Cerebellar cortex (tissue), 1 donor: ENCODE data around the gene MYOZ1.
"Not testable (repeated sequence)": the region's sequence is repeated elsewhere in the genome, so short reads cannot be mapped to it uniquely, and the experiment has no call there.

Experiments
- DNase-seq: peaks from one replicate; pipeline ENCODE4 v3.0.0-alpha.2; 2015; ENCODE audit warnings: low spot score

MYOZ1 gene

GRCh38 chr10:73647875-73648651 lies 6.8 kb upstream of the MYOZ1 start:
- DNase-seq, result peak; percentile 21

- DNase-seq, result peak; percentile 49
These were observed 6.1 kb upstream of the MYOZ1 start for GRCh38 chr10:73647211-73647874.

DNA sequence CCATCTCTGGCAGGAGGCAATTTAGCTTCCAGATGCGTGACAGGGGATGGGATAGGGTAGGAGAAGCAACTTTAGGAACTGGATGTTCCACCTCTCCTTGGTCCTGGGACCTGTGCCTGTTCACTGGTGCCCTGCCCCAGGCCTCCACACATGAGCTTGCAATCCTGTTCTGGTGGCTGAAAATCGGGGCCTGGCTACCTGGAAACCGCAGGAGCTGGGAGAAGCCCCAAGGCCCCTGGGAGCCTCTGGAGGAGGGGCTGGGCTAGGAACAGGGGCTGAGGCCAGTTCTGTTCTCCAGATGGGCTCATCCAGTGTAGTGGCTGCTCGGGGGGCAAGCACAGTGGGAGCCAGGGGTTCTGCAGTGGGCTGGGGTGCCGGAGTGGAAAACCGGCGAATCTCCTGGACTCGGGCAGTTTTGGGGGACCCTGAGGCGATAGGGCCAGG lies 5.3 kb upstream of the MYOZ1 start:
- DNase-seq, result no peak

- DNase-seq, result no peak
These were observed 4.0 kb upstream of the MYOZ1 start for GRCh38 chr10:73645251-73645650.

- no peak for DNase-seq
These were observed 3.5 kb upstream of the MYOZ1 start for GRCh38 chr10:73644767-73645166.

GRCh38 chr10:73644015-73644743 lies 2.9 kb upstream of the MYOZ1 start:
- DNase-seq, result peak; percentile 86

GRCh38 chr10:73643362-73643761 lies 2.1 kb upstream of the MYOZ1 start:
- no peak for DNase-seq

- DNase-seq, result no peak
These were observed 2.0 kb downstream of the MYOZ1 start for GRCh38 chr10:73639286-73639685.

DNA sequence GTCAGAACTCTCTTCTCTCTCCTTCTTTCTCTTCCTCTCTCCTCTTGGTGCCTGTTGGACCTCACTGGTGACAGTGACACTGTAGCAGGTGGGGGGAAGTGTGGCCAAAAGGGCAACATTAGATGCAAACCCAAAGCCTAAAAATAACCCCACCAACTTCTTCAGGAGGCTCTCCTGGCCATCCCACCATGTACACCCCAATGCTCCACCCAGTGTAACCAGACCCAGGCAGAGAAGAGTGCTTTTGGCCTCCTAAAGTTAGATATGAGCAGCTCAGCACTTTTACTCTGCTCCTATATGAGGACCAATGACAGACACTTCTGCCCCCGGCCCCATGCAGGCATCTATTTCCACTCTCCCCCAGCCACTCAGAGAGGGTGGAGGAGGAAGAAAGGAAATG lies 5.5 kb downstream of the MYOZ1 start:
- DNase-seq, result no peak

DNA sequence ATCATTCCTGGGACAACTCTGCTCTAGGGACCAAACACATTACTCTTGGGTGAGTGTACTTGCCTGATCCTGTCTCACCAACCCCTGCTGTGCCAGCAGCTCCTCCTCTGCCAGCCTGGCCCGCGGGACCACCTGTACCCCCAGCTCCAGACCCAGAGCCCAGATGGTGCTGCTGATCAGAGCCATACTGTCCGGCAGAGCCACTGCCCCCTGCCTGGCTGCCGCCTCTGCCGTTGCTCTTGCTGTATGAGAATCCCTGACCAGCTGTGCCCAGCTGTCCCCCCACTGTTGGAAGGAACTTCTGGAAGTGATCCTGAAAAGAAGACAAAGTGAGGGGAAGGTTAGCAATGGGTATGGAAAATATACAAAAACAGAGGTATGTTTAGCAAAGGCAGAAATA lies 6.9 kb downstream of the MYOZ1 start:
- no peak for DNase-seq

DNA sequence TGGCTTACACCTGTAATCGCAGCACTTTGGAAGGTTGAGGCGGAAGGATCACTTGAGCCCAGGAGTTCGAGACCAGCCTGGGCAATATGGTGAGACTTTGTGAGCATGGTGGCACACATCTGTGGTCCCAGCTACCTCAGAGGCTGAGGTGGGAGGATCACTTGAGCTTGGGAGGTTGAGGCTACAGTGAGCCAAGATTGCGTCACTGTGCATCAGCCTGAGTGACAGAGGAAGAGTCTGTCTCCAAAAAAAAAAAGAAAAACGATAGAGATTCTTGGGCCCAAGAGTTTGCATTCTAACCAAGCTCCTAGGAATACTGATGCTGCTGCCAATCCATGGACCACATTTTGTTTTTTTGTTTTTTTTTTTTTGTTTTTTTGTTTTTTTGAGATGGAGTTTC lies 12.1 kb downstream of the MYOZ1 start:
- no peak for DNase-seq

DNA sequence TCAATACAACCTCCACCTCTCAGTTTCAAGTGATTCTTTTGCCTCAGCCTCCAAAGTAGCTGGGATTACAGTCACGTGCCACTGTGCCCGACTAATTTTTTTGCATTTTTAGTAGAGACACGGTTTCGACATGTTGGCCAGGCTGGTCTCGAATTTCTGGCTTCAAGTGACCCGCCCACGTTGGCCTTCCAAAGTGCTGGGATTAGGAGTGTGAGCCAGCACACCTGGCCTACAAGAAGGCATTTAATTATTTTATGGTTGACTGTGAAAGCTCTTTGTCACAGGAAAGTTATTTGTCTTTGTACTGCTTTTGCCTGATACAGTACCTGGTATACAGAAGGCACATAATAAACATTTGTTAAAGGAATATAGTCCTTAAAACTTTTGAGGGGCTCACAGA lies 12.9 kb downstream of the MYOZ1 start:
- DNase-seq, result no peak

- DNase-seq, result no peak
These were observed 14.0 kb downstream of the MYOZ1 start for GRCh38 chr10:73627300-73627699.

DNA sequence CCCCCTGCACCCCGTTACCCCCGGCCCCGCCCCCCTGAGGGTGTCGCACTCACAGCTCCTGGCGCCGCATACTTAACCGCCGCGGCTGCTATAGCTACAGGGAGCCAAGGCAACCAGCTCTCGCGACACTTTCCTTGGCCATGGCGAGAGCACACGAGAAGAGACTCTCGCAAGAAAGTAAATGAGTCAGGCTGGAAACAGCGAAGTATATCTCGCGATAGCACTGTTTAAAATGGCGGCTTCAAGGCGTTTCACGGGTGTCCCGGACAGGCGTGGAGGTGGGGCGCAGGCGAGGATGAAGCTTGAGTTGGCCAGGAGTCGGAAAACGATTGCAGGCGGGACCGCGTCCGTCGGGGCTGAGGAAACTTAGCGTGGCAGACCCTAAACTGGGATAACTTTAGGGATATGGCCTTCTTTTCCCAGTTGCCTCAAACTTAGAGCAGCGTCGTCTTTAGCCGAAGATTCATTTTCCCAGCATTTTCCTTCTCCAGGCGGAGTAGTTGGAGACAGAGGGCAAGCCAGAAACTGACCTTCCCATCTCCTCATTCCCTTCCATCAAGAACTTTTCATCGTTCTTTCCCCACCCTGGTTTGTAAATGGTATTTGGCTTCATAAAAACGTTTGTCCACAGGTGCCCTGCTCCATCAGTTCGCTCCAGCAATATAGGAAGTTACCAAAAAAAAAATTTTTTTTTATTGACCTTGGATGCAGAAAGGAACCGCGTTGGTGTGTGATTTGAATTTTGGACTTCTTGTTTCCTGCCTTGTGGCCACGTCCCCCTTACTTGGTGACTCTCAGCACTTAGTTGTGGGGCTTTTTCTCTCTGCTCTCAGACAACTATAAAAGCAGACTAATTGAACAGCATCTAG lies 15.2 kb downstream of the MYOZ1 start:
- DNase-seq, result peak; percentile 98

GRCh38 chr10:73625004-73625883 lies 16.0 kb downstream of the MYOZ1 start:
- peak; percentile 55 for DNase-seq

- DNase-seq, result no peak
These were observed 18.2 kb downstream of the MYOZ1 start for GRCh38 chr10:73623056-73623455.

GRCh38 chr10:73620974-73621373 lies 20.3 kb downstream of the MYOZ1 start:
- DNase-seq, result not testable (repeated sequence)

GRCh38 chr10:73617143-73617542 lies 24.1 kb downstream of the MYOZ1 start:
- not testable (repeated sequence) for DNase-seq

DNA sequence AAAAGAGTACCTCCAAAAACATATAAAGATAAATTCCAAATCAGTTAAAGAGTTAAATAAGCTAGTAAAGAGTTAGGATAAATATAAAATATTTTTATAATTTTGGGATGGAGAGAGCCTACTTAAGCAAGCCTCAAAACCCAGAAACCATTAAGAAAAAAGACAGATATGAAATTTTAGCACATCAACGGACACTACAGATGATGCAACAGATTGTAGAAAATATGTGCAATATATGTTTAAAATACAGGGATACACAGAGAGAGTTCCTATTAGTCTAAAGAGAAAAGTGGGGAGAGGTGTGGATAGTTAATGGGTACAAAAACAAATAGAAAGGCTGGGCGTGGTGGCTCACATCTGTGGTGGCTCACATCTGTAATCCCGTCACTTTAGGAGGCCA lies 26.6 kb downstream of the MYOZ1 start:
- no peak for DNase-seq

GRCh38 chr10:73609116-73609515 lies 32.2 kb downstream of the MYOZ1 start:
- no peak for DNase-seq

GRCh38 chr10:73601486-73601921 lies 39.8 kb downstream of the MYOZ1 start:
- no peak for DNase-seq
